Lower leg skin (tissue), 3 donors: ENCODE measurements around the gene NQO1.

Experiments used
- CTCF ChIP-seq, 3 donors: fragments of 450-650 bp; IDR thresholded peaks; one replicate each; pipeline ENCODE4 v1.5.1; 2016; ENCODE audit warnings: antibody characterized with exemption in 3 of 3, mild to moderate bottlenecking in 3 of 3, moderate library complexity in 2 of 3
- POLR2A ChIP-seq, 2 donors: fragments of 450-650 bp; IDR thresholded peaks; one replicate each; pipeline ENCODE4 v1.6.1; 2016 to 2017; ENCODE audit warnings: antibody characterized with exemption in 2 of 2, mild to moderate bottlenecking in 1 of 2, moderate library complexity in 1 of 2

GRCh38 chr16:69773260-69773947 is 47.0 kb upstream of the NQO1 start:
- TF ChIP-seq CTCF (IDR thresholded peaks at IDR 0.05) = no peak
- no peak for TF ChIP-seq POLR2A (IDR thresholded peaks at IDR 0.05)
